Stimulated activated effector memory CD8-positive, alpha-beta T cell treated with anti-CD3 and anti-CD28 coated beads, Interleukin-12 subunit alpha, Interleukin-12 subunit beta, amount 100 ng/mL, for 72 hours (primary cell): Measurements from ENCODE around the gene CTSH.
"Not testable (repeated sequence)": the region's sequence is repeated elsewhere in the genome, so short reads cannot be mapped to it uniquely, and the experiment has no call there.

Source experiments
- ATAC-seq: fragments of 150-1000 bp; cut with Tn5 transposase; 2 replicates; pipeline ENCODE4 v1.10.0; 2021
- DNase-seq, 2 donors: peaks; one replicate each; pipeline ENCODE4 v3.0.0; 2021 to 2022; ENCODE audit warnings: low spot score in 2 of 2
- H3K27ac Mint-ChIP-seq: one replicate; pipeline ENCODE4 v1.8.0; 2022; ENCODE audit warnings: mild to moderate bottlenecking, mixed read lengths
- H3K36me3 Mint-ChIP-seq: one replicate; pipeline ENCODE4 v1.8.0; 2022; ENCODE audit warnings: mild to moderate bottlenecking, mixed read lengths
- H3K4me1 Mint-ChIP-seq: one replicate; pipeline ENCODE4 v1.8.0; 2022; ENCODE audit warnings: mixed read lengths
- H3K4me3 Mint-ChIP-seq: one replicate; pipeline ENCODE4 v1.8.0; 2022; ENCODE audit warnings: mild to moderate bottlenecking, mixed read lengths
- H3K9me3 Mint-ChIP-seq: one replicate; pipeline ENCODE4 v1.8.0; 2022; ENCODE audit warnings: mixed read lengths

Gene CTSH

GRCh38 chr15:78873793-78874765 is 70.8 kb downstream of the CTSH start:
- H3K9me3 Mint-ChIP-seq: no peaks in the 10 kb centered on the region
- no peak for DNase-seq
- H3K4me1 Mint-ChIP-seq: peaks cover 43% of the 10 kb centered on the region

GRCh38 chr15:78872972-78873792 is 71.7 kb downstream of the CTSH start:
- peaks cover 39% of the 10 kb centered on the region for H3K4me1 Mint-ChIP-seq
- ATAC-seq: peak; percentile 84

More at GRCh38 chr15:78873793-78874765, 70.8 kb downstream of the CTSH start:
- Mint-ChIP-seq H3K4me3 (peak overlapping the region; percentile 97), H3K27ac (peak overlapping the region; percentile 100), H3K36me3 (peaks cover 70% of the 10 kb centered on the region)
- no peak for ATAC-seq

GRCh38 chr15:78872155-78872971 is 72.5 kb downstream of the CTSH start, which contains the start of gene MORF4L1:
TSS of gene MORF4L1 (plus strand) at chr15:78872890. CDS start at chr15:78873018, 128 bp downstream.
- DNase-seq: peak; percentile 92 to 95
- Mint-ChIP-seq H3K4me3 (peak within 1 kb of the TSS; percentile 97), H3K9me3 (no peaks in the 10 kb centered on the region), H3K4me1 (peaks cover 31% of the 10 kb centered on the region), H3K27ac (peak within 1 kb of the TSS; percentile 100), H3K36me3 (peaks cover 53% of the 10 kb centered on the region)
- peak; percentile 89 for ATAC-seq

More at GRCh38 chr15:78872972-78873792, 71.7 kb downstream of the CTSH start:
- peak; percentile 76 to 94 for DNase-seq
- peak overlapping the region; percentile 97 for H3K4me3 Mint-ChIP-seq
- peaks cover 61% of the 10 kb centered on the region for H3K36me3 Mint-ChIP-seq
- H3K9me3 Mint-ChIP-seq: no peaks in the 10 kb centered on the region
- peak overlapping the region; percentile 100 for H3K27ac Mint-ChIP-seq

- not testable (repeated sequence) for ATAC-seq, H3K9me3 Mint-ChIP-seq, DNase-seq
- Mint-ChIP-seq H3K27ac (peak overlapping the region; percentile 100), H3K4me1 (peaks cover 28% of the 10 kb centered on the region), H3K4me3 (peak overlapping the region; percentile 97), H3K36me3 (peaks cover 45% of the 10 kb centered on the region)
These were observed 73.2 kb downstream of the CTSH start for GRCh38 chr15:78871483-78872127.
